Calu3 (cell line): ENCODE data around the gene TRMO. TPM values are rescaled to one million over a fixed set of nuclear protein-coding genes. Genes with fewer than 3 reads are reported as not detected.

Experiments used
- BruUV-seq: library from RNA; stranded (reverse); fragments of 400-500 nt; replicated peaks from 2 replicates; lab custom pipeline; 2021; lab: Mats Ljungman, UMichigan
- CTCF ChIA-PET: fragments of 300-600 bp; sonication (Branson Sonifier 250); formaldehyde crosslinking; loops from one replicate; lab custom pipeline; 2022; ENCODE audit warnings: antibody characterized with exemption; lab: Charles Lee
- DNase-seq: peaks from one replicate; pipeline ENCODE4 v3.0.0; 2022
- H3K27ac Mint-ChIP-seq: one replicate; pipeline ENCODE4 v1.8.0; 2022; ENCODE audit warnings: mixed read lengths; ENCODE audit not compliant: unreplicated experiment
- H3K27me3 Mint-ChIP-seq: one replicate; pipeline ENCODE4 v1.8.0; 2022; ENCODE audit warnings: mixed read lengths; ENCODE audit not compliant: unreplicated experiment
- H3K36me3 Mint-ChIP-seq: one replicate; pipeline ENCODE4 v1.8.0; 2022; ENCODE audit warnings: mild to moderate bottlenecking, moderate library complexity, mixed read lengths; ENCODE audit not compliant: insufficient read depth, unreplicated experiment
- H3K4me1 Mint-ChIP-seq: one replicate; pipeline ENCODE4 v1.8.0; 2022; ENCODE audit warnings: mild to moderate bottlenecking, low read depth, mixed read lengths; ENCODE audit not compliant: unreplicated experiment
- H3K4me3 Mint-ChIP-seq: one replicate; pipeline ENCODE4 v1.8.0; 2022; ENCODE audit warnings: mild to moderate bottlenecking, low read depth, moderate library complexity, mixed read lengths; ENCODE audit not compliant: unreplicated experiment
- H3K9me3 Mint-ChIP-seq: one replicate; pipeline ENCODE4 v1.8.0; 2022; ENCODE audit warnings: low read depth, mixed read lengths; ENCODE audit not compliant: unreplicated experiment
- intact Hi-C: fragments of 100-400 bp; cut with micrococcal nuclease; formaldehyde crosslinking; loops from one replicate; pipeline ENCODE4 v1.10.0; 2022; ENCODE audit not compliant: unreplicated experiment
- total RNA-seq: library from RNA; stranded (reverse); gene quantifications from 2 replicates; pipeline ENCODE4 v1.2.3, GENCODE V29; 2022
- TF ChIP-seq, protein P1 (sequence below): fragments of 200-600 bp; IDR thresholded peaks from one replicate; pipeline ENCODE4 v1.8.0; 2022; ENCODE audit warnings: antibody characterized with exemption; ENCODE audit not compliant: unreplicated experiment

TRMO gene
- total RNA-seq, 1 experiment from 2014 or later = 4.8 TPM

DNA sequence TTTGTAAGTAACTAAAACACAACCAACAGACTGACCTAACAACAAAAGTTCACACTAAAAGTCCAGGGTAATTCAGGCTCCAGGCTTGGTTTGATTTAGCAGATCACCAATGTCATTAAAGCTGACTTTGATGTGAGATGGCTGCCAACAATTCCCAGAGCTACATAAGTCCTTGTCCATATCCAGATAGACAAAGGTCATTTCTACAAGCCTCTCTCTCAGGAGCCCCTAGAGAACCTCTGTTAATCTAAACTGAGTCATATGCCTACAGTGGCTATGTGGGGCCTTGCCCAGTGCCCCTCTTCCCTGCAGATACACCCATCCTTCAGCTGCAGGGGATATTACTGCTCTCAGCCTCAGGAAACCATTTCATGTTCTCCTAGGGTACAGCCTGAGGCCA is 42.6 kb upstream of the TRMO start:
- TF ChIP-seq, protein P1, sequence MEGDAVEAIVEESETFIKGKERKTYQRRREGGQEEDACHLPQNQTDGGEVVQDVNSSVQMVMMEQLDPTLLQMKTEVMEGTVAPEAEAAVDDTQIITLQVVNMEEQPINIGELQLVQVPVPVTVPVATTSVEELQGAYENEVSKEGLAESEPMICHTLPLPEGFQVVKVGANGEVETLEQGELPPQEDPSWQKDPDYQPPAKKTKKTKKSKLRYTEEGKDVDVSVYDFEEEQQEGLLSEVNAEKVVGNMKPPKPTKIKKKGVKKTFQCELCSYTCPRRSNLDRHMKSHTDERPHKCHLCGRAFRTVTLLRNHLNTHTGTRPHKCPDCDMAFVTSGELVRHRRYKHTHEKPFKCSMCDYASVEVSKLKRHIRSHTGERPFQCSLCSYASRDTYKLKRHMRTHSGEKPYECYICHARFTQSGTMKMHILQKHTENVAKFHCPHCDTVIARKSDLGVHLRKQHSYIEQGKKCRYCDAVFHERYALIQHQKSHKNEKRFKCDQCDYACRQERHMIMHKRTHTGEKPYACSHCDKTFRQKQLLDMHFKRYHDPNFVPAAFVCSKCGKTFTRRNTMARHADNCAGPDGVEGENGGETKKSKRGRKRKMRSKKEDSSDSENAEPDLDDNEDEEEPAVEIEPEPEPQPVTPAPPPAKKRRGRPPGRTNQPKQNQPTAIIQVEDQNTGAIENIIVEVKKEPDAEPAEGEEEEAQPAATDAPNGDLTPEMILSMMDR = no peak
- Mint-ChIP-seq H3K9me3 (no peaks in the 10 kb centered on the region), H3K4me3 (no peak overlapping the region), H3K36me3 (no peaks in the 10 kb centered on the region), H3K27me3 (peaks cover 42% of the 10 kb centered on the region), H3K27ac (no peak overlapping the region), H3K4me1 (no peaks in the 10 kb centered on the region)
- no TSS peak for BruUV-seq
- no peak for DNase-seq
- CTCF ChIA-PET = interaction anchor here (0.7 kb wide), 1 partner anchor 10 kb away, joined by 3 read pairs; no protein-coding TSS in a partner anchor
- intact Hi-C loops = no loop called here

- no peak for DNase-seq
- no peak overlapping the region for H3K27ac Mint-ChIP-seq
- H3K27me3 Mint-ChIP-seq = peaks cover 40% of the 10 kb centered on the region
- CTCF ChIA-PET = interaction anchor here (1.5 kb wide), 1 partner anchor 12 kb away, joined by 4 read pairs; no protein-coding TSS in a partner anchor
- no peak overlapping the region for H3K4me3 Mint-ChIP-seq
- TF ChIP-seq, protein P1 = no peak
- intact Hi-C loops = no loop called here
- no TSS peak for BruUV-seq
- H3K36me3 Mint-ChIP-seq = no peaks in the 10 kb centered on the region
- no peaks in the 10 kb centered on the region for H3K9me3 Mint-ChIP-seq
- H3K4me1 Mint-ChIP-seq = no peaks in the 10 kb centered on the region
These were observed 40.9 kb upstream of the TRMO start for GRCh38 chr9:97963232-97963631.

DNA sequence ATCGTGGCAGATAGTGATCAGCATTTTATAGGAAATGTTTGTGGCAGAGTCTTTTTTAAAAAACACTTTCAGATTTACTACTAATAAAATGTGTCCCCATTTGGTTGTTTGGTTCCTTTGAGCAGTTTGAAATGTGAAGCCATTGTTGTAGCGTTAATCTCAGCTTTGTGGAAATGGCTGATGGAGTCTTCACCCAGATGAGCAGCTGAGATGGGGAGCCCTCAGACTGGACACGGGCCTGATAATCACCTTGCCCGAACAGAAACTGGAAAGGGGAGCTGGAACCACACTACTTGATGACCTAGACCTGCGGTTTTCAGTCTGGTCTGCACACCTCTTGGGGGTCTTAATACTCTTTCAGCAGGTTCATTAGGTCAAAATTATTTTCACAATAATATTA is 40.3 kb upstream of the TRMO start:
- CTCF ChIA-PET = interaction anchor here (0.6 to 1.5 kb wide), 2 partner anchors 10 to 11 kb away, joined by 3 to 4 read pairs; no protein-coding TSS in a partner anchor
- H3K27me3 Mint-ChIP-seq = peaks cover 33% of the 10 kb centered on the region
- no TSS peak for BruUV-seq
- no peaks in the 10 kb centered on the region for H3K9me3 Mint-ChIP-seq
- intact Hi-C loops = no loop called here
- H3K4me3 Mint-ChIP-seq = no peak overlapping the region
- H3K27ac Mint-ChIP-seq = no peak overlapping the region
- H3K4me1 Mint-ChIP-seq = no peaks in the 10 kb centered on the region
- no peak for DNase-seq
- no peaks in the 10 kb centered on the region for H3K36me3 Mint-ChIP-seq
- TF ChIP-seq, protein P1 = no peak

DNA sequence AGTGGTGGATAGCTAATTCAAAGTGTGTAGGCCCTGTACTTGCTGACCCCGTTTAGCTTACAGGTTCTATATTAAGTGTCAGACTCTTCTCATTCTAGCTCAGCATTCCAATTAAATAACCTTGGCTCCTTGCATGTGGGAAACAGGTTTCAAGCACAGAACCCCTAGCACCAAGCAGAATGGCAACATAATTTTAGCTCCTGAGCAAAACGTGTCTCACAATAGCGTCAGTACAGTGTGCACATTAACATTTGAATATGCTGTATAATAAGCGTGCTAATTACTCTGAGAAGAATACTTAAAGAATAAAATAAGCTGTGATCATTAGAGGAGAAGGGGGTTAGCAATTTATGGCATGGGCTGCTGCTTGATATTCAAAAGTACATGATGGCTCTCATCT is 39.8 kb upstream of the TRMO start:
- no peaks in the 10 kb centered on the region for H3K36me3 Mint-ChIP-seq
- no peak overlapping the region for H3K4me3 Mint-ChIP-seq
- CTCF ChIA-PET = interaction anchor here (0.6 to 1.5 kb wide), 2 partner anchors 10 to 11 kb away, joined by 3 to 4 read pairs; no protein-coding TSS in a partner anchor
- H3K27ac Mint-ChIP-seq = no peak overlapping the region
- TF ChIP-seq, protein P1 = no peak
- intact Hi-C loops = no loop called here
- H3K9me3 Mint-ChIP-seq = no peaks in the 10 kb centered on the region
- no peak for DNase-seq
- H3K27me3 Mint-ChIP-seq = peaks cover 29% of the 10 kb centered on the region
- no TSS peak for BruUV-seq
- H3K4me1 Mint-ChIP-seq = no peaks in the 10 kb centered on the region
